ENCODE measurements around the gene GPR183. TPM values are rescaled to one million over a fixed set of nuclear protein-coding genes. Genes with fewer than 3 reads are reported as not detected.

Gene GPR183
- total RNA-seq, 1 donor from 2014 or later = not detected

- H3K27ac Mint-ChIP-seq = no peak overlapping the region
- peaks cover 16% of the 10 kb centered on the region for H3K36me3 Mint-ChIP-seq
- no peak for TF ChIP-seq CTCF (conservative IDR thresholded peaks at IDR 0.05)
- no peaks in the 10 kb centered on the region for H3K27me3 Mint-ChIP-seq
- no peak for DNase-seq (ENCODE audit: extremely low spot score, unreplicated experiment)
- H3K9me3 Mint-ChIP-seq = no peaks in the 10 kb centered on the region
- no peak overlapping the region for H3K4me3 Mint-ChIP-seq
- no peaks in the 10 kb centered on the region for H3K4me1 Mint-ChIP-seq (ENCODE audit: unreplicated experiment)
These were observed 34.1 kb downstream of the GPR183 start for GRCh38 chr13:99273128-99273527.

- H3K27me3 Mint-ChIP-seq = no peaks in the 10 kb centered on the region
- TF ChIP-seq CTCF (conservative IDR thresholded peaks at IDR 0.05) = no peak
- peaks cover 16% of the 10 kb centered on the region for H3K36me3 Mint-ChIP-seq
- DNase-seq (ENCODE audit: extremely low spot score, unreplicated experiment) = no peak
- no peaks in the 10 kb centered on the region for H3K9me3 Mint-ChIP-seq
- H3K27ac Mint-ChIP-seq = no peak overlapping the region
- no peaks in the 10 kb centered on the region for H3K4me1 Mint-ChIP-seq (ENCODE audit: unreplicated experiment)
- H3K4me3 Mint-ChIP-seq = no peak overlapping the region
These were observed 34.7 kb downstream of the GPR183 start for GRCh38 chr13:99272481-99272880.

GRCh38 chr13:99271249-99271648, 36.0 kb downstream of the GPR183 start:
- H3K4me3 Mint-ChIP-seq = no peak overlapping the region
- no peaks in the 10 kb centered on the region for H3K27me3 Mint-ChIP-seq
- H3K4me1 Mint-ChIP-seq (ENCODE audit: unreplicated experiment) = no peaks in the 10 kb centered on the region
- peaks cover 16% of the 10 kb centered on the region for H3K36me3 Mint-ChIP-seq
- H3K27ac Mint-ChIP-seq = no peak overlapping the region
- DNase-seq (ENCODE audit: extremely low spot score, unreplicated experiment) = no peak
- no peak for TF ChIP-seq CTCF (conservative IDR thresholded peaks at IDR 0.05)
- H3K9me3 Mint-ChIP-seq = no peaks in the 10 kb centered on the region

GRCh38 chr13:99270518-99270917, 36.7 kb downstream of the GPR183 start:
- no peak for DNase-seq (ENCODE audit: extremely low spot score, unreplicated experiment)
- Mint-ChIP-seq H3K27me3 (no peaks in the 10 kb centered on the region), H3K4me3 (no peak overlapping the region), H3K27ac (no peak overlapping the region), H3K4me1 (ENCODE audit: unreplicated experiment) (peaks cover 4% of the 10 kb centered on the region), H3K36me3 (peaks cover 16% of the 10 kb centered on the region), H3K9me3 (no peaks in the 10 kb centered on the region)
- no peak for TF ChIP-seq CTCF (conservative IDR thresholded peaks at IDR 0.05)

GRCh38 chr13:99269627-99270241, 37.5 kb downstream of the GPR183 start:
- H3K4me1 Mint-ChIP-seq (ENCODE audit: unreplicated experiment) = peaks cover 10% of the 10 kb centered on the region
- TF ChIP-seq CTCF (conservative IDR thresholded peaks at IDR 0.05) = peak; percentile 76
- H3K9me3 Mint-ChIP-seq = no peaks in the 10 kb centered on the region
- H3K27ac Mint-ChIP-seq = no peak overlapping the region
- DNase-seq (ENCODE audit: extremely low spot score, unreplicated experiment) = no peak
- peaks cover 12% of the 10 kb centered on the region for H3K36me3 Mint-ChIP-seq
- H3K4me3 Mint-ChIP-seq = no peak overlapping the region
- H3K27me3 Mint-ChIP-seq = no peaks in the 10 kb centered on the region

- no peak for TF ChIP-seq CTCF (conservative IDR thresholded peaks at IDR 0.05)
- Mint-ChIP-seq H3K9me3 (no peaks in the 10 kb centered on the region), H3K4me1 (ENCODE audit: unreplicated experiment) (peaks cover 10% of the 10 kb centered on the region), H3K27ac (no peak overlapping the region), H3K36me3 (peaks cover 12% of the 10 kb centered on the region), H3K27me3 (no peaks in the 10 kb centered on the region), H3K4me3 (no peak overlapping the region)
- no peak for DNase-seq (ENCODE audit: extremely low spot score, unreplicated experiment)
These were observed 38.4 kb downstream of the GPR183 start for GRCh38 chr13:99268822-99269221.

All from type B pancreatic cell (in vitro differentiated cells).